Mammary epithelial cell (primary cell): ENCODE measurements around the gene SPRTN.

ENCODE experiments used
- EZH2 ChIP-seq: IDR thresholded peaks from 2 replicates; pipeline ENCODE4 v1.6.1; 2012; ENCODE audit warnings: low read length, inconsistent platforms, borderline replicate concordance
- TF ChIP-seq, protein P1 (sequence below), 2 donors: IDR thresholded peaks in 1 of 2; conservative IDR thresholded peaks in 1 of 2; 2 replicates each; pipeline ENCODE4 v1.5.1; 2011 to 2012; ENCODE audit warnings: inconsistent platforms in 2 of 2, low read length in 2 of 2, mild to moderate bottlenecking in 2 of 2, control low read depth in 1 of 2, low read depth in 1 of 2; ENCODE audit not compliant: insufficient read depth in 1 of 2; ENCODE audit errors: extremely low read depth in 1 of 2

DNA sequence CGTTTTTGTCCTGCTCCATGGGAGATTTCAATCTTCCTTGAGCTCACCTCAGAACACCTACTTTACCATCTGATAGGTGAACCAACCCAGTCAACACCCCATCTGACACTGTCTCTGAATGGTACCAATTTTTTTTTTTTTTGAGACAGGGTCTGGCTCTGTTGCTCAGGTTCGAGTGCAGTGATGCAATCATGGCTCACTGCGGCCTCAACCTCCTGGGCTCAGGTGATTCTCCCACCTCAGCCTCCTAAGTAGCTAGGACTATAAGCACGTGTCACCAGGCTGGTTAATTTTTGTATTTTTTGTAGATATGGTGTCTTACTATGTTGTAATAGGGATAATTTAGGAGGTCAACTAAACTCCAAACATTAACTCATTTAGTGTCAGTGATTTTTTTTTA, 36.3 kb downstream of the SPRTN start:
- TF ChIP-seq, protein P1, sequence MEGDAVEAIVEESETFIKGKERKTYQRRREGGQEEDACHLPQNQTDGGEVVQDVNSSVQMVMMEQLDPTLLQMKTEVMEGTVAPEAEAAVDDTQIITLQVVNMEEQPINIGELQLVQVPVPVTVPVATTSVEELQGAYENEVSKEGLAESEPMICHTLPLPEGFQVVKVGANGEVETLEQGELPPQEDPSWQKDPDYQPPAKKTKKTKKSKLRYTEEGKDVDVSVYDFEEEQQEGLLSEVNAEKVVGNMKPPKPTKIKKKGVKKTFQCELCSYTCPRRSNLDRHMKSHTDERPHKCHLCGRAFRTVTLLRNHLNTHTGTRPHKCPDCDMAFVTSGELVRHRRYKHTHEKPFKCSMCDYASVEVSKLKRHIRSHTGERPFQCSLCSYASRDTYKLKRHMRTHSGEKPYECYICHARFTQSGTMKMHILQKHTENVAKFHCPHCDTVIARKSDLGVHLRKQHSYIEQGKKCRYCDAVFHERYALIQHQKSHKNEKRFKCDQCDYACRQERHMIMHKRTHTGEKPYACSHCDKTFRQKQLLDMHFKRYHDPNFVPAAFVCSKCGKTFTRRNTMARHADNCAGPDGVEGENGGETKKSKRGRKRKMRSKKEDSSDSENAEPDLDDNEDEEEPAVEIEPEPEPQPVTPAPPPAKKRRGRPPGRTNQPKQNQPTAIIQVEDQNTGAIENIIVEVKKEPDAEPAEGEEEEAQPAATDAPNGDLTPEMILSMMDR (conservative IDR thresholded peaks at IDR 0.05 in 1 of 2, IDR thresholded peaks at IDR 0.05 in 1 of 2; ENCODE audit: extremely low read depth in 1 of 2, insufficient read depth in 1 of 2, low read depth in 1 of 2, low read length in 2 of 2), result no peak
- no peak for TF ChIP-seq EZH2
